Testis (tissue), 3 donors: ENCODE data around the gene COL9A3. TPM values are rescaled to one million over a fixed set of nuclear protein-coding genes. Genes with fewer than 3 reads are reported as not detected.

Source experiments
- DNase-seq: peaks from one replicate; pipeline ENCODE4 v3.0.0-alpha.2; 2019
- H3K27ac ChIP-seq, 2 donors: fragments of 200-600 bp; sonication (generic); one replicate each; pipeline ENCODE4 v1.5.1; 2019
- H3K27me3 ChIP-seq: fragments of 200-600 bp; sonication (generic); one replicate; pipeline ENCODE4 v1.5.1; 2019
- H3K36me3 ChIP-seq: fragments of 200-600 bp; sonication (generic); one replicate; pipeline ENCODE4 v1.5.1; 2017; ENCODE audit warnings: low read depth; ENCODE audit errors: missing control alignments
- H3K4me1 ChIP-seq: fragments of 200-600 bp; sonication (generic); one replicate; pipeline ENCODE4 v1.5.1; 2019
- H3K4me3 ChIP-seq, 2 donors: fragments of 200-600 bp; sonication (generic); one replicate each; pipeline ENCODE4 v1.5.1; 2017 to 2019
- H3K9me3 ChIP-seq: fragments of 200-600 bp; sonication (generic); one replicate; pipeline ENCODE4 v1.5.1; 2017
- CTCF ChIP-seq, 3 experiments: fragments of 450-650 bp in 2 of 3; fragments of 200-600 bp in 1 of 3; sonication (generic) in 1 of 3; IDR thresholded peaks; one replicate each; pipeline ENCODE4 v1.5.1; 2016 to 2019; ENCODE audit warnings: antibody characterized with exemption in 3 of 3, mild to moderate bottlenecking in 2 of 3, moderate library complexity in 1 of 3
- POLR2A ChIP-seq: fragments of 450-650 bp; IDR thresholded peaks from one replicate; pipeline ENCODE4 v1.6.1; 2017; ENCODE audit warnings: antibody characterized with exemption, mild to moderate bottlenecking, moderate library complexity
- WGBS, 2 donors: methylation state at CpG; one replicate each; pipeline ENCODE4 v1.1.5; 2018; 5-methylcytosine and 5-hydroxymethylcytosine counted together
- intact Hi-C: fragments of 100-400 bp; cut with DNase I; formaldehyde crosslinking; loops from one replicate; pipeline ENCODE4 v1.15.1; 2023; ENCODE audit warnings: low total_unique reads
- polyA plus RNA-seq: library from polyadenylated mRNA; stranded (reverse); fragments of 350-450 nt; fragmentation: Illumina TruSeq; extraction: RNeasy Lipid Tissue Mini Kit (QIAGEN cat#74804); gene quantifications from one replicate; pipeline ENCODE4 v1.2.3, GENCODE V29; 2014; ENCODE audit warnings: low read depth, low replicate concordance; ENCODE audit not compliant: insufficient read depth
- total RNA-seq, 2 donors: library from RNA; depleted of rRNA; stranded (reverse); fragments of >200 nt; gene quantifications; one replicate each; pipeline ENCODE4 v1.2.3, GENCODE V29; 2016

The COL9A3 gene
- total and polyA plus RNA-seq, 3 donors from 2014 or later, result 19.1 to 50.6 (median 21.3) TPM

- 84% methylated on average over 27 of the region's 29 CpGs; no CpG with 5 or more reads in 1 of the 2 donors for WGBS, 2 donors
- Histone ChIP-seq H3K27me3 (no peaks in the 10 kb centered on the region), H3K36me3 (no peaks in the 10 kb centered on the region), H3K4me3 (no peak overlapping the region), H3K4me1 (no peaks in the 10 kb centered on the region), H3K27ac (no peak overlapping the region), H3K9me3 (no peaks in the 10 kb centered on the region)
- TF ChIP-seq CTCF (IDR thresholded peaks at IDR 0.05) (no peak), POLR2A (no peak)
- no peak for DNase-seq
- intact Hi-C loops, result no loop called here
These were observed 10.6 kb downstream of the COL9A3 start for GRCh38 chr20:62827311-62828038.

GRCh38 chr20:62828051-62828450 lies 11.2 kb downstream of the COL9A3 start:
- Histone ChIP-seq H3K36me3 (no peaks in the 10 kb centered on the region), H3K27ac (no peak overlapping the region), H3K4me1 (no peaks in the 10 kb centered on the region), H3K27me3 (no peaks in the 10 kb centered on the region), H3K9me3 (no peaks in the 10 kb centered on the region), H3K4me3 (no peak overlapping the region)
- TF ChIP-seq CTCF (IDR thresholded peaks at IDR 0.05) (no peak), POLR2A (no peak)
- DNase-seq, result no peak
- intact Hi-C loops, result no loop called here
- 93% methylated on average over 9 of the region's 9 CpGs for WGBS, 2 donors

GRCh38 chr20:62828511-62829230 lies 11.8 kb downstream of the COL9A3 start:
- DNase-seq, result no peak

GRCh38 chr20:62829231-62830230 lies 12.7 kb downstream of the COL9A3 start:
- 93 to 95% methylated on average over 22 to 31 of the region's 32 CpGs for WGBS, 2 donors
- Histone ChIP-seq H3K4me3 (no peak overlapping the region), H3K4me1 (no peaks in the 10 kb centered on the region), H3K9me3 (no peaks in the 10 kb centered on the region), H3K27ac (no peak overlapping the region), H3K36me3 (no peaks in the 10 kb centered on the region), H3K27me3 (no peaks in the 10 kb centered on the region)
- TF ChIP-seq CTCF (IDR thresholded peaks at IDR 0.05), result no peak
- no peak for TF ChIP-seq POLR2A
- intact Hi-C loops, result no loop called here
- no peak for DNase-seq

More at GRCh38 chr20:62828511-62829230, 11.8 kb downstream of the COL9A3 start:
- no peak overlapping the region for H3K4me3 ChIP-seq
- no peak overlapping the region for H3K27ac ChIP-seq
- no peaks in the 10 kb centered on the region for H3K27me3 ChIP-seq
- H3K9me3 ChIP-seq, result no peaks in the 10 kb centered on the region
- intact Hi-C loops, result no loop called here
- TF ChIP-seq CTCF (IDR thresholded peaks at IDR 0.05) (no peak), POLR2A (no peak)
- no peaks in the 10 kb centered on the region for H3K36me3 ChIP-seq
- 89 to 90% methylated on average over 5 to 29 of the region's 29 CpGs for WGBS, 2 donors
- no peaks in the 10 kb centered on the region for H3K4me1 ChIP-seq
